ENCODE measurements around the gene PRICKLE2. TPM values are rescaled to one million over a fixed set of nuclear protein-coding genes. Genes with fewer than 3 reads are reported as not detected.

PRICKLE2 gene
- total RNA-seq, 2 donors from 2014 or later = 23.4 to 41.5 TPM

DNA sequence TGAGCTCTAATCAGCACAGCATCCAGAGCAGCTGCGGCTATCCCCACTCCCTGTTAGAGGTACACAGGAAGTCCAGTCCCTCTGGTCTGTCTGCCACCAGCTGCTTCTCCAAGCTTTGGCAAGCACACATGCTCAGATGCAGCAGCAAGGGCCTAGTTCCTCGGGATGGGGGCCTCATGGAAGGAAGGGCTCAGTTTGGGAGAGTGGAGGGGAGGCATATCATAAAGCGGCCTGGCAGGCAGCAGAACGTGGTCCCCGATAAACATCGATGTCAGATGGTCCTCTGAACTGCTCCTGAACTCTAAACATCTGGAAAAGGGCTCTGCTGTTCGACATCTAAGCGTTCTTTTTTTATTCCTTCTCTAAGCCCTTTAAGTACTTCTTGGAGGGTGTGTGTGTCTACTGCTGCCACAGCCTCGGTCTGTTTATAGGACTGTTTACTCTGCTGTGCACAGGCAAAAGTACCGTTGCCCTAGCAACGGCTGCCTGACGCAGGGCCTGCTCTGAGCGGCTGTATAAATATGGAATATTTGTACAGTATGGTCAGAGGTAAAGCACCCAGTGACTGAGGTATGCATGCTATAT is 74.6 kb downstream of the PRICKLE2 start:
- TF ChIP-seq, protein P1, sequence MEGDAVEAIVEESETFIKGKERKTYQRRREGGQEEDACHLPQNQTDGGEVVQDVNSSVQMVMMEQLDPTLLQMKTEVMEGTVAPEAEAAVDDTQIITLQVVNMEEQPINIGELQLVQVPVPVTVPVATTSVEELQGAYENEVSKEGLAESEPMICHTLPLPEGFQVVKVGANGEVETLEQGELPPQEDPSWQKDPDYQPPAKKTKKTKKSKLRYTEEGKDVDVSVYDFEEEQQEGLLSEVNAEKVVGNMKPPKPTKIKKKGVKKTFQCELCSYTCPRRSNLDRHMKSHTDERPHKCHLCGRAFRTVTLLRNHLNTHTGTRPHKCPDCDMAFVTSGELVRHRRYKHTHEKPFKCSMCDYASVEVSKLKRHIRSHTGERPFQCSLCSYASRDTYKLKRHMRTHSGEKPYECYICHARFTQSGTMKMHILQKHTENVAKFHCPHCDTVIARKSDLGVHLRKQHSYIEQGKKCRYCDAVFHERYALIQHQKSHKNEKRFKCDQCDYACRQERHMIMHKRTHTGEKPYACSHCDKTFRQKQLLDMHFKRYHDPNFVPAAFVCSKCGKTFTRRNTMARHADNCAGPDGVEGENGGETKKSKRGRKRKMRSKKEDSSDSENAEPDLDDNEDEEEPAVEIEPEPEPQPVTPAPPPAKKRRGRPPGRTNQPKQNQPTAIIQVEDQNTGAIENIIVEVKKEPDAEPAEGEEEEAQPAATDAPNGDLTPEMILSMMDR (IDR thresholded peaks at IDR 0.05) = peak in 1 of 7 experiments; percentile 2
- TF ChIP-seq POLR2A (IDR thresholded peaks at IDR 0.05) = peak in 1 of 3 donors; percentile 11
- H3K27ac ChIP-seq = peak overlapping the region in 3 of 4 donors; percentile 7 to 55 (median 47)
- no peaks in the 10 kb centered on the region for H3K9me3 ChIP-seq
- no peaks in the 10 kb centered on the region for H3K36me3 ChIP-seq (replicated peaks in 1 of 2; ENCODE audit: insufficient read depth in 1 of 2, low read depth in 2 of 2)
- intact Hi-C loops (cut with DNase I) = no loop called here
- DNase-seq (peak; percentile 75 to 86 (median 84)), ATAC-seq (peak; percentile 97)
- H3K4me1 ChIP-seq = peaks cover 14% of the 10 kb centered on the region
- H3K4me3 ChIP-seq = no peak overlapping the region
- no peaks in the 10 kb centered on the region for H3K27me3 ChIP-seq
- WGBS, 2 donors = 41 to 48% methylated on average over 13 of the region's 13 CpGs

DNA sequence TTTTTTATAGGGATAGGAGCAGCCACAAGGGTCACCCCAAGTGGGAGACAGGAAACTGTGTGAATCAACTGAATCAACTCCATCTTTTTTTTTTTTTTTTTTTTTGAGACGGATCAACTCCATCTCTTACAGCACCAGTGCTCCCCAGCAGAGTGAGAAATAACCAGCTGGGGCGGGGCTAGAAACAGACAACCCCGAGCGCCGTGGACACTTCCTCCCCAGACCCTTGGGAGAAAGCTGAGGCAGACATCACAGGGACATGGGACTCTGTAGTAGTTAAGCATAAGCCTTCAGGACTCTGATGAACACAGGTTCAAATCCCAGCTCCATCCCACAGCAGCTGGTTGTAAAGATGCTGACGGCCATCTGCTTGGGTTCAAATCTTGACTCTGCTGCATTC is 75.4 kb downstream of the PRICKLE2 start:
- no peak for ATAC-seq
- DNase-seq = no peak
- H3K36me3 ChIP-seq (replicated peaks in 1 of 2; ENCODE audit: insufficient read depth in 1 of 2, low read depth in 2 of 2) = no peaks in the 10 kb centered on the region
- 89% methylated on average over 6 of the region's 6 CpGs for WGBS, 2 donors
- peaks cover 14% of the 10 kb centered on the region for H3K4me1 ChIP-seq
- H3K9me3 ChIP-seq = no peaks in the 10 kb centered on the region
- H3K27ac ChIP-seq = no peak overlapping the region
- intact Hi-C loops (cut with DNase I) = no loop called here
- H3K4me3 ChIP-seq = no peak overlapping the region
- H3K27me3 ChIP-seq = no peaks in the 10 kb centered on the region
- TF ChIP-seq POLR2A (IDR thresholded peaks at IDR 0.05) = no peak
- TF ChIP-seq, protein P1 (IDR thresholded peaks at IDR 0.05) = no peak

GRCh38 chr3:64148955-64149653 is 76.2 kb downstream of the PRICKLE2 start:
- TF ChIP-seq, protein P1 (IDR thresholded peaks at IDR 0.05) = no peak
- TF ChIP-seq POLR2A (IDR thresholded peaks at IDR 0.05) = no peak
- no peaks in the 10 kb centered on the region for H3K9me3 ChIP-seq
- 87 to 91% methylated on average over 10 of the region's 10 CpGs for WGBS, 2 donors
- H3K27ac ChIP-seq = no peak overlapping the region
- intact Hi-C loops (cut with DNase I) = no loop called here
- ATAC-seq = no peak
- no peaks in the 10 kb centered on the region for H3K36me3 ChIP-seq (replicated peaks in 1 of 2; ENCODE audit: insufficient read depth in 1 of 2, low read depth in 2 of 2)
- no peak overlapping the region for H3K4me3 ChIP-seq
- H3K27me3 ChIP-seq = no peaks in the 10 kb centered on the region
- H3K4me1 ChIP-seq = peaks cover 14% of the 10 kb centered on the region
- no peak for DNase-seq

- Histone ChIP-seq H3K4me1 (peaks cover 14% of the 10 kb centered on the region), H3K27me3 (no peaks in the 10 kb centered on the region), H3K27ac (no peak overlapping the region), H3K9me3 (no peaks in the 10 kb centered on the region), H3K4me3 (no peak overlapping the region), H3K36me3 (replicated peaks in 1 of 2; ENCODE audit: insufficient read depth in 1 of 2, low read depth in 2 of 2) (no peaks in the 10 kb centered on the region)
- 91 to 96% methylated on average over 4 to 13 of the region's 13 CpGs for WGBS, 2 donors
- TF ChIP-seq, protein P1 (IDR thresholded peaks at IDR 0.05) = no peak
- no peak for TF ChIP-seq POLR2A (IDR thresholded peaks at IDR 0.05)
- no peak for DNase-seq
- no peak for ATAC-seq
- intact Hi-C loops (cut with DNase I) = no loop called here
These were observed 78.1 kb downstream of the PRICKLE2 start for GRCh38 chr3:64147211-64147610.

Measured in body of pancreas (tissue), 4 donors.